NCI-H2227 (cell line): ENCODE measurements around the gene RASSF7.

ENCODE experiments used
- DNase-seq: peaks from one replicate; lab custom pipeline; 2025; ENCODE audit not compliant: unreplicated experiment; lab: John Stamatoyannopoulos, UW

The RASSF7 gene

GRCh38 chr11:607020-607780 lies 46.4 kb downstream of the RASSF7 start:
- DNase-seq: no peak

GRCh38 chr11:607971-608659 lies 47.3 kb downstream of the RASSF7 start:
- no peak for DNase-seq

GRCh38 chr11:608791-609251 lies 48.1 kb downstream of the RASSF7 start:
- DNase-seq: no peak

GRCh38 chr11:609341-609811 lies 48.6 kb downstream of the RASSF7 start:
- no peak for DNase-seq

- no peak for DNase-seq
Observed at GRCh38 chr11:610146-610801, 49.5 kb downstream of the RASSF7 start.

- no peak for DNase-seq
Observed at GRCh38 chr11:611001-611996, 50.5 kb downstream of the RASSF7 start.

- DNase-seq: peak; percentile 28
Observed at GRCh38 chr11:612201-612960, 51.6 kb downstream of the RASSF7 start.

- no peak for DNase-seq
Observed at GRCh38 chr11:612961-613300, 52.2 kb downstream of the RASSF7 start.

- DNase-seq: peak; percentile 42
Observed at GRCh38 chr11:613369-613968, 52.7 kb downstream of the RASSF7 start.
